Fibroblast of skin of left biceps (primary cell): ENCODE results near the gene TAS2R19.

Source experiments
- DNase-seq, 2 experiments: peaks; one replicate each; pipeline ENCODE4 v3.0.0-alpha.2; 2013; ENCODE audit warnings: low read depth in 2 of 2

The TAS2R19 gene

GRCh38 chr12:10994307-10994706 is 28.1 kb downstream of the TAS2R19 start:
- DNase-seq = no peak

- no peak for DNase-seq
Measured at GRCh38 chr12:10989107-10989506, 33.3 kb downstream of the TAS2R19 start.

GRCh38 chr12:10986812-10987211 is 35.6 kb downstream of the TAS2R19 start, which contains the start of gene TAS2R50:
Gene TAS2R50, minus strand, starts transcription at chr12:10986912. Its CDS starts 52 bp downstream, at chr12:10986860.
- DNase-seq = no peak

- no peak for DNase-seq
Measured at GRCh38 chr12:10982244-10982643, 40.2 kb downstream of the TAS2R19 start.

GRCh38 chr12:10974965-10975364 is 47.5 kb downstream of the TAS2R19 start:
- DNase-seq = no peak
